GM19455 (cell line): Measurements from ENCODE around the gene ADGRV1.

Source experiments
- ATAC-seq: cut with Tn5 transposase; IDR thresholded peaks from one replicate; pipeline ENCODE4 v1.9.1; 2021; ENCODE audit not compliant: unreplicated experiment

The ADGRV1 gene

DNA sequence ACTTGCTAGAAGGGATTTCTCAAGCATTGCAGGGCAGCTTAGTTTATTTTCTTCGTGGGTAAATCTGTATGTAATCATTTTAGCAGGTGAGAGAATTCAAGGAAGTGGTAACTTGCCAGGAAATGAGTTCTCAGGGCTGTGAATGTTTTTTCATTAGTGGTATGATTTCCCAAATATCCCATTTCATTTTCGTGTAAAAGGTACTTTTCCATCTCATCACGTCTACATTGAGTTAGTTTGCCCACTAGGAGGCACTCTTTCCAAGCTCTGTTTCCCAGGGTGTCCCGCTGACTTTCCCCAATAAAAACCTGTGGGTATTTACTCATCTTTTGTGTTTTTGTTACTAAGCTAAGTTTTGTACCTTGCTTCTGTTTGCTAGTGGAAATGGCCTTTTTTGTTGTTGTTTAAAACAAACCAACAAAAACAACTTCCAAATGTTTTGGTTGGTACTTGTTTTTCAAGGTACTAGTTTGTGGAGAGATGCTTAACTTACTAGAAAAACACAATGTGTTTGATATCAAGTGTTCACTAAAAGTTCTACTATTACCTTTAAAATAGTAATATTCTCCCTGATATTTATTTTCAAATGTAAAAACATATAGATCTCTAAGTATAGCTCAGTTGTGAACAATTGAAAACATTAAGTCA is 373.6 kb downstream of the ADGRV1 start:
- peak; percentile 73 for ATAC-seq

DNA sequence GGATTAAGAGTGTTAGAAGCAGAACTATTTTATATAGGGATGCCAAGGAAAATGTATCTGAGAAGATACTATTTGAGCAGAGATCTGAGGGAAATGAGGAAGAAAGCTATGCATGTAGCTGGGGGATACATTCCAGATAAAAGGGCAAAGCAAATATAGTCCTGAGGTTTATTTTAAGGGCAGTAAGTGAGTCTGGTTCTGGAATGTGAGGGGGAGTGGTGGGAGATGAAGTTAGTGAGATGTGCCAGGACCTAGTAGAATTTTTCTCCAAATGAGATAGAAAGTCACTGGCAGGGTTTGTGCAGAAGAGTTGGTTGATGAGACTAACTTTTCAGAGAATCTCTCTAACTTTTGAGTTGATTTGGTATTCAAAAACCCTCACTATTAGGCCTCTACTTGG is 374.7 kb downstream of the ADGRV1 start:
- no peak for ATAC-seq

- no peak for ATAC-seq
Observed at GRCh38 chr5:90934091-90934719, 375.6 kb downstream of the ADGRV1 start.

- no peak for ATAC-seq
Observed at GRCh38 chr5:90934738-90935137, 376.1 kb downstream of the ADGRV1 start.

- ATAC-seq, result no peak
Observed at GRCh38 chr5:90939211-90939610, 380.6 kb downstream of the ADGRV1 start.

GRCh38 chr5:90940227-90940995 is 381.8 kb downstream of the ADGRV1 start:
- peak; percentile 99 for ATAC-seq

DNA sequence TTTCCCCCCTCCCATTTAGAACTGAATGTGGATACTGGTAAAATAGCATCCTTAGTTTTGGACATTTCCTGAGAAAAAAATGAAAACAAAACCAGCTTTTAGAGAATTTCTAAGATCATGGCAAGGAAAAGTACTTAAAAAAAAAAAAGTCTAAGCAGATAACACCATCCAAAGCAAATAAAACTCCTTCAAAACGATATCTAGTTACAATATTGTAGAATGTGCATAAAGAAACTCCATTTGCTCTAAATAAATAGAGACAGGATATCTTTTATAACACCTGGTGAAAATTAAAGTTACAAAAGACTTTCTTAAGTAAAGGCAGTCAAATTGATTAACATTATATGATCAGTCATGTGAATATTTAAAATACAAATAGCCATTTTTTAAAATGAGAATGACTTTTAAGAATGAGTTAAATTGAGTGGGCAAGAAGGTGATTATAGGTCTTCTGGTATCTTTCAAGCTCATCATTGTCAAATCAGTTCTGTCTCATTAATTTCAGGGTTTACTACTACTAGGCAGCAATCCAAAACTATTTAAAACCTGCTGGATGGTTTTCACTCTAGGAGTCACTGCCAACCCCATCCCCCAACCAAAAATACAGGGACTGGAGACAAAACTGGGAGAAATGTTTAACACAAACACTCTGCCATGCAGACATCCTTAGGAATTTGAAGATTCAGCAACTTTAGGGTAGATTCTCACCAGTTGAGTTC is 382.6 kb downstream of the ADGRV1 start:
- ATAC-seq, result no peak

- no peak for ATAC-seq
Observed at GRCh38 chr5:90944116-90944515, 385.5 kb downstream of the ADGRV1 start.

GRCh38 chr5:90947667-90948066 is 389.1 kb downstream of the ADGRV1 start:
- ATAC-seq, result no peak

DNA sequence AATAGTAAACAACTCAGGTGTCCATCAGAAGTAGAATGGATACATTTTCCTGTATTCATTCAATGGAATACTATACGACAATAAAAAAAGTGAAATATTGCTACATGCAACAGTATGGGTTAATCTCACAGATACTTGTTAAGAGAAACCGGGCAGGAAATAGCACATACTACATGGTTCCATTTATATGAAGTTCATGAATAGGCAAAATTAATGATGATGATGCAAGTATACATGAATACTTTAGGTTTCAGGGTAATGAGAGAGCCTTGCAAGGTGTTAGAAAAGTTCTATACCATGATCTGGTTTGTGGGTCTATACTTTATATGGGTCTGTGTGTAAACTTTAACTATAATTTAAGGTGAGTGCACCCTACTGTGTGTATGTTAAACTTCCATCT is 390.4 kb downstream of the ADGRV1 start:
- no peak for ATAC-seq

- no peak for ATAC-seq
Observed at GRCh38 chr5:90949469-90950358, 391.1 kb downstream of the ADGRV1 start.

GRCh38 chr5:90955001-90955635 is 396.5 kb downstream of the ADGRV1 start:
- no peak for ATAC-seq

DNA sequence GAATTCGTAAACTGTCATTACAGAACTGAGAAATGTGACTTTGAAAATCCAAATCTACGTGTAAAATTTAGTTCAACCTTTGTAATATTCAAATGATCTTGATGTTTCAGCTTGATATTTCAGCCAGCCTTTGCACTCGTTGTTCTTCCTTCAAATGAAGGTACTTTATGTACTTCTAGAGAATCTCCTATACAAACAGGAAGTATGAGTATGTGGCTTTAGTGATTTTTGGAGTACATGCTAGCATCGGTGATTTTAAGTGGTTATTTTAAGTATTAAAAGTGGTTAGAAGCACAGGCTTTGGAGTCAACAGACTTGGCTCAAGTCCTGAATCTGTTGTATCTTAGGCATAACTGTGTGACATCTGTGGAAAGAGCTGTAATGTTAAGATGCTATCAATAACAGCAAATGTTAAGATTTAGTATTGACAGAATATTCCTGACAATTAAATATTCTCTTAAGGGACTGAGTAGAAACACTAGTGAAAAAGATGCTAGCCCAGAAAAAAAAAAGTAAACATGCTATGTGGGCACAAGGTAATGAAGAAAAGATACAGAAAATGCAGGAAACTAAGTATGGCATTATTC is 398.0 kb downstream of the ADGRV1 start:
- no peak for ATAC-seq

- ATAC-seq, result no peak
Observed at GRCh38 chr5:90957906-90958305, 399.3 kb downstream of the ADGRV1 start.

DNA sequence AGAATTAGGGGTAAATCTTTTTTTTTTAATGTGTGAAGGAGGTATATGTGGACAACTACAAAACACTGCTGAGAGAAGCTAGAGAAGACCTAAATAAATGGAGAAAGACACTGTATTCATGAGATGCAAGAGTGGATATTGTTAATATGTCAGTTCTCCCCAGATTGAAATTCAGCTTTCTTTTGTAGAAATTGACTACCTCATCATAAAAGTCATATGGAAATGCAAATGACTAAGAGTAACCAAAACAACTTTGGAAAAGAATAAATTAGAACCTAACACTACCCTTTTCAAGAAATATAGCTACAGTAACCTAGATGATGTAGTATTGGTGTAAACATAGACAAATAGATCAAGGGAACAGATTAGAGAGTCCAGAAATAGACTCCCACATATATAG is 400.7 kb downstream of the ADGRV1 start:
- ATAC-seq, result no peak

DNA sequence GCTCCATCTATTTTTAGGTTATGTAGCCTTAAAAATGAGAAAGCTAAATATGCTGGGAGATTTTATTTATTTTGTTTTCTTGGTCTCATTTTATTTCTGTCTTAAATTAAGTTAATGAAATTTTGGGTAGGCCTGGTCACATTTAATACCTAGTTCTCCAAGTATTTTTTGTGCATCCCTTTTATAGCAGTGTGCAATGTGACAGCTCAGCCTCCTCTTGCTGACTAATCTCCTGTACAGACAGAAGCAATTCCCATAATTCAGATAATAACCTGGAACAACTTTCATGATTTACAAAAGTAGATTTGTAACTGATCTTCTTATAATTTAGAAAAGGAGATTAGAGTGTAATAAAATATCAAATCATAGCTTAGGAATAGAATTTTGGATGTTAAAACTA is 403.9 kb downstream of the ADGRV1 start:
- no peak for ATAC-seq

GRCh38 chr5:90965110-90965685 is 406.6 kb downstream of the ADGRV1 start:
- no peak for ATAC-seq

DNA sequence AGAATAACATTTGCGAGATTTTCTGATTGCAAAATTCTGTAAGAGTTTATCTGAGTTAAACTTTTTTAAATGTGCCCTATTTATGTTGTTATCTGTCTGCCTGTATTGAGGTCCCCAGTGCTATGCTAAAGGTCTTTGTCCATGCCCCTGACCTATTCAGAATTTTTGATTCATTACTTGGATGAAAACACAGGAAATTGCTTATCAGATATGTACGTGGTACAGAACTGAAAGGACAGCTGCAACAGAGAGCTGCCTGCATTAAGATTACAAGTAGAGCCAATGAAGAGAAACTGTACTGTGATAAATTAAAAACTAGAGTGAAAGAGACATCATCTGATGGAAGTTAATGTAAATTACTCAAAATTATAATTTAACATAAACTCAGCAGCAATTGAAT is 408.8 kb downstream of the ADGRV1 start:
- no peak for ATAC-seq

GRCh38 chr5:90967851-90968250 is 409.3 kb downstream of the ADGRV1 start:
- ATAC-seq, result no peak
